PFSK-1 (cell line): ENCODE measurements around the gene PANK2.

Source experiments
- FOXP2 ChIP-seq: optimal IDR thresholded peaks from 2 replicates; pipeline ENCODE3; 2011; ENCODE audit warnings: borderline replicate concordance, control low read depth, inconsistent platforms; ENCODE audit not compliant: insufficient read depth; ENCODE audit errors: extremely low read length, extremely low read depth
- POLR2AphosphoS5 ChIP-seq: IDR thresholded peaks from 2 replicates; pipeline ENCODE4 v1.6.1; 2012; ENCODE audit warnings: low read depth, mild to moderate bottlenecking, control low read depth, low read length, moderate library complexity
- REST ChIP-seq, 2 experiments: IDR thresholded peaks; 2 replicates each; pipeline versions ENCODE4 v1.6.1 to v1.8.0; 2011 to 2012; ENCODE audit warnings: low read depth in 2 of 2, low read length in 2 of 2, control low read depth in 1 of 2, inconsistent platforms in 1 of 2, mild to moderate bottlenecking in 1 of 2, moderate library complexity in 1 of 2; ENCODE audit not compliant: insufficient read depth in 1 of 2
- SIN3A ChIP-seq: IDR thresholded peaks from 2 replicates; pipeline ENCODE4 v1.6.1; 2012; ENCODE audit warnings: mild to moderate bottlenecking, low read length, moderate library complexity, borderline replicate concordance; ENCODE audit not compliant: insufficient read depth
- TAF1 ChIP-seq: IDR thresholded peaks from 2 replicates; pipeline ENCODE4 v1.6.1; 2012; ENCODE audit warnings: low read length, control low read depth, borderline replicate concordance; ENCODE audit not compliant: insufficient read depth

Gene PANK2

GRCh38 chr20:3914446-3914845 lies 25.3 kb downstream of the PANK2 start:
- no peak for TF ChIP-seq REST (IDR thresholded peaks at IDR 0.05; ENCODE audit: insufficient read depth in 1 of 2, low read depth in 2 of 2, low read length in 2 of 2)
- TF ChIP-seq SIN3A = no peak
- no peak for TF ChIP-seq TAF1
- no peak for TF ChIP-seq POLR2AphosphoS5
- TF ChIP-seq FOXP2 = no peak

DNA sequence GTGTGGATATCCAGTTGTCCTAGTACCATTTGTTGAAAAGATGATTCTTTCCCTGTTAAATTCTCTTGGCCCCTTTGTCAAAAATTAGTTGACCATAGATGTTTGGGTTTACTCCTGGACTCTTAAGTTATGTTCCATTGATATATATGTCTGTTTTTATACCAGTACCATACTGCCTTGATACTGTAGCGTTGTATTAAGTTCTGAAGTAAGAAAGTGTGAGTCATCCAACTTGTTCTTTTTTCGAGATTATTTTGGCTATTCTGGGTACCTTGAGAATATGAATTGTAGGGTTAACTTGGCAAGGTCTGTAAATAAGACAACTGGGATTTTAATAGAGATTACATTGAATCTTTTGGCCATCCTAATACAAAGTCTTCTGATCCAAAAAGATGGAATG lies 26.5 kb downstream of the PANK2 start:
- no peak for TF ChIP-seq SIN3A
- TF ChIP-seq FOXP2 = no peak
- TF ChIP-seq REST (IDR thresholded peaks at IDR 0.05; ENCODE audit: insufficient read depth in 1 of 2, low read depth in 2 of 2, low read length in 2 of 2) = no peak
- no peak for TF ChIP-seq POLR2AphosphoS5
- TF ChIP-seq TAF1 = no peak

- no peak for TF ChIP-seq POLR2AphosphoS5
- TF ChIP-seq TAF1 = no peak
- no peak for TF ChIP-seq REST (IDR thresholded peaks at IDR 0.05; ENCODE audit: insufficient read depth in 1 of 2, low read depth in 2 of 2, low read length in 2 of 2)
Measured at GRCh38 chr20:3916364-3916763, 27.2 kb downstream of the PANK2 start.

- TF ChIP-seq SIN3A = no peak
- no peak for TF ChIP-seq REST (IDR thresholded peaks at IDR 0.05; ENCODE audit: insufficient read depth in 1 of 2, low read depth in 2 of 2, low read length in 2 of 2)
- TF ChIP-seq POLR2AphosphoS5 = no peak
- TF ChIP-seq TAF1 = no peak
- no peak for TF ChIP-seq FOXP2
Measured at GRCh38 chr20:3919352-3919751, 30.2 kb downstream of the PANK2 start.

DNA sequence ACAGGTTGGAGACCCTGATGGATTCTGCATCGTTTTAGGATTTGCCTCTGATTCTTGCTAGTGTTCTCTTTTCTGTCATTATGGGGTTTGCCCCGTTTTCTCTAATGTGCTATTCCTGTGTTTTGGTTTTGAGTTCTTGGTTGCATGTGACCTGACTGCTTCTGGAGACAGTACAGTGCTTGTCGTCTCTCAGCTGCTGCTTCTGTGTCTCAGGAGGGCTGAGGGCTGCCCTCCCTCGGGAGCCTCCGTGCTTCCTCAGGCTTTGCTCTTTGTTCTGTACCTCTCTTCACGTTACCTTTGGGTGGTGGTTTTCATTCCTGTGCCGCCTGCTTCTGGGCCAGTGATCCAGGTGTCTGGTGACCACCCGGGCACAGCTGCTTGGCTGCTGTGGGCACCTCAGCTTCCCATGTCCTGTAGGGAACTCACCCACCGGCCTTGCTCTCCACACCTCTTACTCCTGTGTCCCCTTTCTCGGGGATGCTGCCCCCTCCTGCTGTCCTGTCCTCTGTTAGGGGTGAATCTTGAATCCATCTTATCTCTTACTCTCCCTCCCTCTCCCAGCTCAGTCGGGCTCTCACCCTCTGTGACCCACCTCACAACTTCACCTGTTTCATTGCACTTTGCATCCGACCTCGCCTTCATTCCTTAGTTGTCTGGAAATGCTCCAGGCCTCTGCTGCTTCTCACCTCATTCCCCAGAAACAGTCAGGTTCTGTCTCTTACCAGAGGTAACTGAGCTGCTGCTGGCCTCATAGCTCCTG lies 33.2 kb downstream of the PANK2 start:
- TF ChIP-seq SIN3A (no peak), FOXP2 (no peak)

DNA sequence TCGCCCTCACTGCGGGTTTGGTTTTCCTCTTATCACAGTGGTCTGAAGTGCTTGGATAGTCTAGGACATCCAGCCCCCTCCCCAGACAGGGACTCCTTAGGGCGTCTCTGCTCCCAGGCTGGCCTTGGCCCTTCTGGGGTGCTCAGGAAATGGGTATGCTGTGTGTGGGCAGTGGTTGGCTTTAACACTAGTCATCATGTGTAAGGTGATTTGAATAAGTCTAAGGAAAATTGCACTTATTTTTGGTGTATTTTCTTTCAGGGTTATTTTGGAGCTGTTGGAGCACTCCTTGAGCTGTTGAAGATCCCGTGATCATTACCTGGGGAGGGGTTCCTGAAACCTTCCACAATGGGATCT lies 33.8 kb downstream of the PANK2 start:
- TF ChIP-seq SIN3A = no peak
- no peak for TF ChIP-seq FOXP2
- no peak for TF ChIP-seq REST (IDR thresholded peaks at IDR 0.05; ENCODE audit: insufficient read depth in 1 of 2, low read depth in 2 of 2, low read length in 2 of 2)
